MG63 (cell line): ENCODE measurements around the gene PLXND1. TPM values are rescaled to one million over a fixed set of nuclear protein-coding genes. Genes with fewer than 3 reads are reported as not detected.
"Not testable (repeated sequence)": the region's sequence is repeated elsewhere in the genome, so short reads cannot be mapped to it uniquely, and the experiment has no call there.

ENCODE experiments used
- DNase-seq: peaks from one replicate; pipeline ENCODE4 v3.0.0-alpha.2; 2020
- H3K27me3 ChIP-seq: fragments of 250-450 bp; sonication (Bioruptor Pico); 2 replicates; pipeline ENCODE4 v1.5.1; 2020; ENCODE audit warnings: mild to moderate bottlenecking, moderate library complexity
- H3K36me3 ChIP-seq: fragments of 250-450 bp; sonication (Bioruptor Pico); 2 replicates; pipeline ENCODE4 v1.5.1; 2020; ENCODE audit warnings: mild to moderate bottlenecking, moderate library complexity
- H3K4me3 ChIP-seq: fragments of 250-450 bp; sonication (Bioruptor Pico); 2 replicates; pipeline ENCODE4 v1.5.1; 2020; ENCODE audit warnings: mild to moderate bottlenecking, moderate library complexity
- H3K9me3 ChIP-seq: fragments of 250-450 bp; sonication (Bioruptor Pico); 2 replicates; pipeline ENCODE4 v1.5.1; 2020; ENCODE audit warnings: mild to moderate bottlenecking, moderate library complexity
- total RNA-seq: library from RNA; depleted of rRNA; stranded (reverse); fragments of >200 nt; shearing (Covaris generic); gene quantifications from 2 replicates; pipeline ENCODE4 v1.2.3, GENCODE V29; 2014; ENCODE audit warnings: low replicate concordance

The PLXND1 gene
- total RNA-seq, 1 experiment from 2014 or later = 21.9 TPM

- DNase-seq = no peak
- Histone ChIP-seq H3K27me3 (no peaks in the 10 kb centered on the region), H3K36me3 (peaks cover 43% of the 10 kb centered on the region), H3K4me3 (no peak overlapping the region), H3K9me3 (no peaks in the 10 kb centered on the region)
Measured at GRCh38 chr3:129558081-129558771, 48.2 kb downstream of the PLXND1 start.

GRCh38 chr3:129557548-129557894 lies 49.0 kb downstream of the PLXND1 start:
- no peak overlapping the region for H3K4me3 ChIP-seq
- H3K36me3 ChIP-seq = peaks cover 39% of the 10 kb centered on the region
- H3K9me3 ChIP-seq = no peaks in the 10 kb centered on the region
- H3K27me3 ChIP-seq = no peaks in the 10 kb centered on the region
- DNase-seq = no peak

- no peak for DNase-seq
- H3K36me3 ChIP-seq = peaks cover 34% of the 10 kb centered on the region
- no peaks in the 10 kb centered on the region for H3K27me3 ChIP-seq
- H3K9me3 ChIP-seq = no peaks in the 10 kb centered on the region
- no peak overlapping the region for H3K4me3 ChIP-seq
Measured at GRCh38 chr3:129556890-129557547, 49.5 kb downstream of the PLXND1 start.

GRCh38 chr3:129556358-129556695 lies 50.1 kb downstream of the PLXND1 start:
- Histone ChIP-seq H3K36me3 (peaks cover 31% of the 10 kb centered on the region), H3K27me3 (no peaks in the 10 kb centered on the region), H3K9me3 (no peaks in the 10 kb centered on the region), H3K4me3 (no peak overlapping the region)
- DNase-seq = no peak

GRCh38 chr3:129555616-129556357 lies 50.7 kb downstream of the PLXND1 start:
- H3K9me3 ChIP-seq = no peaks in the 10 kb centered on the region
- peaks cover 26% of the 10 kb centered on the region for H3K36me3 ChIP-seq
- no peak for DNase-seq
- H3K4me3 ChIP-seq = no peak overlapping the region
- H3K27me3 ChIP-seq = no peaks in the 10 kb centered on the region

- Histone ChIP-seq H3K4me3 (no peak overlapping the region), H3K36me3 (peaks cover 21% of the 10 kb centered on the region), H3K9me3 (no peaks in the 10 kb centered on the region), H3K27me3 (no peaks in the 10 kb centered on the region)
- DNase-seq = no peak
Measured at GRCh38 chr3:129555153-129555550, 51.3 kb downstream of the PLXND1 start.

GRCh38 chr3:129554356-129555152 lies 51.9 kb downstream of the PLXND1 start:
- peaks cover 15% of the 10 kb centered on the region for H3K36me3 ChIP-seq
- no peak for DNase-seq
- H3K9me3 ChIP-seq = no peaks in the 10 kb centered on the region
- no peak overlapping the region for H3K4me3 ChIP-seq
- H3K27me3 ChIP-seq = no peaks in the 10 kb centered on the region

- DNase-seq = no peak
- Histone ChIP-seq H3K36me3 (peaks cover 11% of the 10 kb centered on the region), H3K27me3 (no peaks in the 10 kb centered on the region), H3K4me3 (no peak overlapping the region), H3K9me3 (no peaks in the 10 kb centered on the region)
Measured at GRCh38 chr3:129553719-129554118, 52.8 kb downstream of the PLXND1 start.

- no peaks in the 10 kb centered on the region for H3K9me3 ChIP-seq
- peaks cover 7% of the 10 kb centered on the region for H3K36me3 ChIP-seq
- no peak for DNase-seq
- H3K4me3 ChIP-seq = no peak overlapping the region
- no peaks in the 10 kb centered on the region for H3K27me3 ChIP-seq
Measured at GRCh38 chr3:129553171-129553570, 53.3 kb downstream of the PLXND1 start.

GRCh38 chr3:129552287-129553050 lies 54.0 kb downstream of the PLXND1 start:
- no peak overlapping the region for H3K4me3 ChIP-seq
- no peaks in the 10 kb centered on the region for H3K27me3 ChIP-seq
- no peak for DNase-seq

GRCh38 chr3:129549805-129550204 lies 56.7 kb downstream of the PLXND1 start:
- Histone ChIP-seq H3K27me3 (no peaks in the 10 kb centered on the region), H3K4me3 (no peak overlapping the region), H3K36me3 (no peaks in the 10 kb centered on the region), H3K9me3 (no peaks in the 10 kb centered on the region)
- DNase-seq = no peak

More at GRCh38 chr3:129552287-129553050, 54.0 kb downstream of the PLXND1 start:
- Histone ChIP-seq H3K36me3 (peaks cover 3% of the 10 kb centered on the region), H3K9me3 (no peaks in the 10 kb centered on the region)

- H3K27me3 ChIP-seq = no peaks in the 10 kb centered on the region
- DNase-seq = no peak
- H3K4me3 ChIP-seq = no peak overlapping the region
- H3K36me3 ChIP-seq = no peaks in the 10 kb centered on the region
- H3K9me3 ChIP-seq = no peaks in the 10 kb centered on the region
Measured at GRCh38 chr3:129549006-129549800, 57.3 kb downstream of the PLXND1 start.

- Histone ChIP-seq H3K9me3 (no peaks in the 10 kb centered on the region), H3K4me3 (no peak overlapping the region), H3K36me3 (no peaks in the 10 kb centered on the region), H3K27me3 (no peaks in the 10 kb centered on the region)
- DNase-seq = no peak
Measured at GRCh38 chr3:129548104-129548965, 58.1 kb downstream of the PLXND1 start.

GRCh38 chr3:129547241-129547640 lies 59.2 kb downstream of the PLXND1 start:
- no peaks in the 10 kb centered on the region for H3K36me3 ChIP-seq
- H3K4me3 ChIP-seq = no peak overlapping the region
- no peak for DNase-seq
- H3K27me3 ChIP-seq = no peaks in the 10 kb centered on the region
- H3K9me3 ChIP-seq = no peaks in the 10 kb centered on the region

GRCh38 chr3:129545951-129546350 lies 60.5 kb downstream of the PLXND1 start:
- H3K27me3 ChIP-seq, DNase-seq, H3K4me3 ChIP-seq, H3K36me3 ChIP-seq, H3K9me3 ChIP-seq: not testable (repeated sequence)
